BJ (cell line): ENCODE measurements around the gene RTF2. TPM values are rescaled to one million over a fixed set of nuclear protein-coding genes. Genes with fewer than 3 reads are reported as not detected.

Source experiments
- CTCF ChIA-PET: fragments of 350-600 bp; formaldehyde crosslinking; extraction: SDS; loops from one replicate; lab custom pipeline; 2021; ENCODE audit warnings: antibody characterized with exemption, inconsistent platforms; lab: Yijun Ruan, JAX
- POLR2A ChIA-PET: fragments of 300-600 bp; sonication (Branson Sonifier 250); formaldehyde crosslinking; extraction: SDS; loops from one replicate; lab custom pipeline; 2021; ENCODE audit warnings: antibody characterized with exemption; lab: Charles Lee
- DNase-seq: peaks from one replicate; pipeline ENCODE4 v3.0.0-alpha.2; 2011; ENCODE audit warnings: low read depth
- H3K27me3 ChIP-seq: 2 replicates; pipeline ENCODE4 v1.6.0; 2011; ENCODE audit warnings: low read length; ENCODE audit not compliant: control insufficient read depth, insufficient read depth
- H3K36me3 ChIP-seq: 2 replicates; pipeline ENCODE4 v1.5.1; 2011; ENCODE audit warnings: low read length; ENCODE audit not compliant: control insufficient read depth, insufficient read depth
- H3K4me3 ChIP-seq: 2 replicates; pipeline ENCODE4 v1.5.1; 2011; ENCODE audit warnings: low read depth, mild to moderate bottlenecking, control low read depth, low read length
- polyA plus RNA-seq: library from polyadenylated mRNA; depleted of rRNA; stranded (reverse); fragments of >200 nt; gene quantifications from 2 replicates; pipeline ENCODE4 v1.2.3, GENCODE V29; 2011
- TF ChIP-seq, protein P1 (sequence below): IDR thresholded peaks from 2 replicates; pipeline ENCODE4 v1.5.1; 2011; ENCODE audit warnings: low read depth, mild to moderate bottlenecking, control low read depth, inconsistent platforms, low read length, moderate library complexity; ENCODE audit not compliant: insufficient read depth

RTF2 gene
- polyA plus RNA-seq, 1 experiment = 145 TPM

DNA sequence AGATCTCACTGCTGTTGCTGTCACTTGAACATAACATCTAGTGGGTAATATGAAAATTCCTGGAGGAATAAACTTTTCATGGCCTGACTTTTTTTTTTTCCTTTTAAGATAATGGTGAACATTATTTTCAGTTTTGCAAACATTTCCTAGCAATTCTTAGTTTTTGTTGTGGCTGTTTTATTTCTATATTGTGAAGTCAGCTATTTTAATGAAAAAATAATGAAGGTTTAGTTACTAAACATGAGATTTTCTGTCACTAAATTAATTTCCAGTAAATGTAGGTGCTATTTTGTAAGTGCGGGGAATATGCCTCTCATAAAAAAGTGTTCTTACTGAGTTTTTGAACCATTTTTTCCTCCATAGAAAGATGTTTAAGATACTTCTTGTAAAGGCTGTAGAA, 32.7 kb downstream of the RTF2 start:
- ChIA-PET CTCF (interaction anchor here (1.5 kb wide), 1 partner anchor 12 kb away, joined by 4 read pairs; no protein-coding TSS in a partner anchor), POLR2A (no interaction called here)
- TF ChIP-seq, protein P1, sequence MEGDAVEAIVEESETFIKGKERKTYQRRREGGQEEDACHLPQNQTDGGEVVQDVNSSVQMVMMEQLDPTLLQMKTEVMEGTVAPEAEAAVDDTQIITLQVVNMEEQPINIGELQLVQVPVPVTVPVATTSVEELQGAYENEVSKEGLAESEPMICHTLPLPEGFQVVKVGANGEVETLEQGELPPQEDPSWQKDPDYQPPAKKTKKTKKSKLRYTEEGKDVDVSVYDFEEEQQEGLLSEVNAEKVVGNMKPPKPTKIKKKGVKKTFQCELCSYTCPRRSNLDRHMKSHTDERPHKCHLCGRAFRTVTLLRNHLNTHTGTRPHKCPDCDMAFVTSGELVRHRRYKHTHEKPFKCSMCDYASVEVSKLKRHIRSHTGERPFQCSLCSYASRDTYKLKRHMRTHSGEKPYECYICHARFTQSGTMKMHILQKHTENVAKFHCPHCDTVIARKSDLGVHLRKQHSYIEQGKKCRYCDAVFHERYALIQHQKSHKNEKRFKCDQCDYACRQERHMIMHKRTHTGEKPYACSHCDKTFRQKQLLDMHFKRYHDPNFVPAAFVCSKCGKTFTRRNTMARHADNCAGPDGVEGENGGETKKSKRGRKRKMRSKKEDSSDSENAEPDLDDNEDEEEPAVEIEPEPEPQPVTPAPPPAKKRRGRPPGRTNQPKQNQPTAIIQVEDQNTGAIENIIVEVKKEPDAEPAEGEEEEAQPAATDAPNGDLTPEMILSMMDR = no peak
- Histone ChIP-seq H3K27me3 (no peaks in the 10 kb centered on the region; the same call in 1 of the 2 replicates), H3K36me3 (peaks cover 4% of the 10 kb centered on the region; the same call in 1 of the 2 replicates), H3K4me3 (no peak overlapping the region)
- DNase-seq = no peak

DNA sequence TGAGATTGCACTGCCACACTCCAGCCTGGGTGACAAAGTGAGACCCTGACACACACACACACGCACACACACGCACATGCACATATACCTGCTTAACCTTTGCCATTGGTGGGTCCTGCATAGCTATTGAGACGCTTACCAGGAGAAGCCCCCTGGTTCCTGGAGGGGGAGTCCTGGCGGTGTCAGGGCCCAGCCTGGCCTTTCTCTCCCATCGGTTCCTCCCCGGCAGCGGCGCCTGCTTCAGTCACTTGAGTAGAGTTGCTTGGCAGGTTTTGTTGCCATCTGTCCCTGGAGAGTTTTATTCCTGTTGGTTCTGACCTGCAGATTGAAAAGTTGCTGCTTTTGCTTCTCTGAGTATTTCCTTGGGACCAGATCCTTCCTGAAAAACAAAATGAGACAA, 35.5 kb downstream of the RTF2 start:
- TF ChIP-seq, protein P1 = no peak
- no peaks in the 10 kb centered on the region; the same call in 1 of the 2 replicates for H3K27me3 ChIP-seq
- no peak overlapping the region for H3K4me3 ChIP-seq
- H3K36me3 ChIP-seq = peaks cover 4% of the 10 kb centered on the region; the same call in 1 of the 2 replicates
- no peak for DNase-seq
- CTCF ChIA-PET = interaction anchor here (1.4 kb wide), 2 partner anchors 12 to 94 kb away, joined by 4 to 5 read pairs; no protein-coding TSS in a partner anchor
- POLR2A ChIA-PET = no interaction called here

DNA sequence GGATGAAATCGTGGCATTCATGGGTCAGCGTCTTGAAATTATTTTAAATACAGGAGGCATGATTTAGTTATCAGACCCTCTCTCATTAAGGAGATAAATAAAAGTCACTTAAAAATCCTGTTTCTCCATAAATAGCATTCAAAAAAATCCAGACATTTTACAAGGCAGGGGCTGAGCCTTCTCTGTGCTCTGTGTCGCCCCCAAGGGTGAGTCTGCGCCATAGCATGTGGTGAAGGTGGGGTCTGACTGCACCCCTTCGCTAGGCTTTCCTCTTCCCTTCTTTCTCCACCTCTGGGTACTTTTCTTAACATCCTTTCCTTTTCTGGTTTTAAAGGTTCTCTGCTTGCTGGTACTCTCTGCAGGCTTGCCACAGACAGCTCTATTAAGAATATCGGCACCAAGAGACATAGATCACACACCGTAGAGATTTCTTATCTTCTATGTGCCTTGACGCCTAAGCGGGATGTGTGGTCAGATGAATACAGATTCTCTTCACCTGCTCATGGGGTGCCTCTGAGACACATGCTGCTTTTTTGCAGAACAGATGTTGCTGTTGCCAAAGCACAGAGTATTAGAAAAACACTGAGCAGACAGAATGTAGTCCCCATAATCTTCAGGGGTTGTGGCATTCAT, 36.1 kb downstream of the RTF2 start:
- Histone ChIP-seq H3K4me3 (no peak overlapping the region), H3K36me3 (peaks cover 4% of the 10 kb centered on the region; the same call in 1 of the 2 replicates), H3K27me3 (no peaks in the 10 kb centered on the region; the same call in 1 of the 2 replicates)
- CTCF ChIA-PET = interaction anchor here (1.1 to 1.6 kb wide), 2 partner anchors 11 to 90 kb away, joined by 4 to 5 read pairs; no protein-coding TSS in a partner anchor
- TF ChIP-seq, protein P1 = peak; percentile 55
- DNase-seq = no peak
- POLR2A ChIA-PET = no interaction called here

DNA sequence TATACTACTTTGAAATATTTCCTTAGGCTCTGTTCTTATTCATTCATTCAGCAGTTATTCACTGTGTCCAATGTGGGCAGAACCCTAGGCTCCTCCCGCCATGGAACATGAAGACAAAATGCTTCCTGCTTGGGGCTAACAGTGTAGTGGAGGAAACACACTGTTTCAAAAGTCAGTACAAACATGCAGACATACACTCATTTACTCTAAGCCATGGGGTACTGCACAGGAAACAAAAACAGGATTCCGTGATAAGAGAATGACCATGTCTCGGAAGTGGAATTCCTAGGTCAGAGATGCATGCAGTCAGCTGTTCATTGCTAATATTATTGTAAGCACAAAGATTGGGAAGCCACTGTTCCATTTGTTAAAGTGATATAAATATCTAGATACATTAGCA, 37.7 kb downstream of the RTF2 start:
- no peak overlapping the region for H3K4me3 ChIP-seq
- TF ChIP-seq, protein P1 = no peak
- peaks cover 4% of the 10 kb centered on the region; the same call in 1 of the 2 replicates for H3K36me3 ChIP-seq
- no peaks in the 10 kb centered on the region; the same call in 1 of the 2 replicates for H3K27me3 ChIP-seq
- DNase-seq = no peak
- ChIA-PET POLR2A (interaction anchor here (0.7 kb wide), 1 partner anchor 14 kb away, joined by 3 read pairs; no protein-coding TSS in a partner anchor), CTCF (interaction anchor here (1.2 to 1.6 kb wide), 2 partner anchors 10 to 13 kb away, joined by 3 to 5 read pairs; no protein-coding TSS in a partner anchor)

DNA sequence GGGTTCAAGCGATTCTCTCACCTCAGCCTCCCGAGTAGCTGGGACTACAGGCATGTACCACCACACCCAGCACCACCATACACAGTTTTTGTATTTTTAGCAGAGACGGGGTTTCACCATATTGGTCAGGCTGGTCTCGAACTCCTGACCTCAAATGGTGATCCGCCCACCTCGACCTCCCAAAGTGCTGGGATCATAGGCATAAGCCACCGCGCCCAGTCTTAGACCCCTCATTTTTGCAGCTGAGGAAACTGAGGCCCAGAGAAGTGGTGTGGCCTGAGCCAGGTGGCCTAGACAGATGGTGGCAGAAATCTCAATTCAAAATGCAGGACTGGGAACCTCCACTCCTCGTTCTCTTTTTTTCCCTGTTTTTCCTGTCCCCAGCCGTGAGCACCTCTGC, 43.5 kb downstream of the RTF2 start:
- POLR2A ChIA-PET = no interaction called here
- no peak for DNase-seq
- CTCF ChIA-PET = interaction anchor here (0.6 kb wide), 1 partner anchor 824 kb away, joined by 4 read pairs; no protein-coding TSS in a partner anchor
- no peak overlapping the region for H3K4me3 ChIP-seq
- H3K36me3 ChIP-seq = peaks cover 12% of the 10 kb centered on the region
- H3K27me3 ChIP-seq = no peaks in the 10 kb centered on the region
- TF ChIP-seq, protein P1 = no peak
